Endothelial cell of umbilical vein (primary cell): ENCODE results near the gene BTNL9. TPM values are rescaled to one million over a fixed set of nuclear protein-coding genes. Genes with fewer than 3 reads are reported as not detected.

Experiments used
- BruUV-seq: library from RNA; stranded (reverse); fragments of 400-500 nt; replicated peaks from 2 replicates; lab custom pipeline; 2021; lab: Mats Ljungman, UMichigan
- CTCF ChIA-PET: fragments of 300-600, 350-600 bp; sonication (Branson Sonifier 250); formaldehyde crosslinking; loops from one replicate; lab custom pipeline; 2021; ENCODE audit warnings: antibody characterized with exemption, inconsistent platforms; lab: Charles Lee
- POLR2A ChIA-PET: fragments of 300-600, 350-600 bp; sonication (Branson Sonifier 250); formaldehyde crosslinking; loops from one replicate; lab custom pipeline; 2021; ENCODE audit warnings: antibody characterized with exemption, inconsistent platforms; lab: Charles Lee
- DNase-seq: peaks from one replicate; pipeline ENCODE4 v3.0.0-alpha.2; 2011; ENCODE audit warnings: low read depth, low spot score
- FAIRE-seq: peaks from 2 replicates; lab custom pipeline; 2011; peaks lifted over from hg19 to GRCh38; lab: Jason Lieb, UNC
- H2AFZ ChIP-seq: 2 replicates; pipeline ENCODE4 v1.6.0; 2012; ENCODE audit warnings: low read depth, low read length, control low read depth, inconsistent platforms
- H3K27ac ChIP-seq: 2 replicates; pipeline ENCODE4 v1.5.1; 2011; ENCODE audit warnings: low read depth, mild to moderate bottlenecking, control low read depth, low read length, moderate library complexity; ENCODE audit not compliant: insufficient read depth
- H3K27me3 ChIP-seq, 2 experiments: 2 replicates each; pipeline versions ENCODE4 v1.6.0 to v1.6.1; 2011; ENCODE audit warnings: low read length in 2 of 2, mixed read lengths in 1 of 2; ENCODE audit not compliant: control insufficient read depth in 2 of 2, insufficient read depth in 2 of 2
- H3K36me3 ChIP-seq, 2 experiments: 2 replicates in 1 of 2; 3 replicates in 1 of 2; pipeline ENCODE4 v1.5.1; 2011; ENCODE audit warnings: low read length in 2 of 2, mild to moderate bottlenecking in 1 of 2, moderate library complexity in 1 of 2; ENCODE audit not compliant: control insufficient read depth in 2 of 2, insufficient read depth in 2 of 2; ENCODE audit errors: extremely low read depth in 1 of 2
- H3K4me1 ChIP-seq: 3 replicates; pipeline ENCODE4 v1.5.1; 2011; ENCODE audit warnings: mild to moderate bottlenecking, low read length; ENCODE audit not compliant: control insufficient read depth, insufficient read depth; ENCODE audit errors: extremely low read depth
- H3K4me2 ChIP-seq: 2 replicates; pipeline ENCODE4 v1.6.1; 2011; ENCODE audit warnings: low read length, control low read depth, mixed read lengths; ENCODE audit not compliant: insufficient read depth
- H3K4me3 ChIP-seq, 3 experiments: fragments of 200-600 bp in 1 of 3; sonication (generic), shearing (Covaris generic) in 1 of 3; replicated peaks in 1 of 3; 2 replicates each; pipeline ENCODE4 v1.5.1; 2011 to 2016; ENCODE audit warnings: control low read depth in 3 of 3, low read length in 3 of 3, mild to moderate bottlenecking in 2 of 3, inconsistent platforms in 1 of 3, low read depth in 1 of 3, moderate library complexity in 1 of 3; ENCODE audit not compliant: insufficient read depth in 1 of 3
- H3K79me2 ChIP-seq: 2 replicates; pipeline ENCODE4 v1.6.0; 2012; ENCODE audit warnings: low read length, inconsistent platforms; ENCODE audit not compliant: control insufficient read depth, insufficient read depth
- H3K9ac ChIP-seq: replicated peaks from 2 replicates; pipeline ENCODE3; 2011; ENCODE audit warnings: low read length, control low read depth; ENCODE audit not compliant: insufficient read depth; ENCODE audit errors: extremely low read depth
- H3K9me1 ChIP-seq: replicated peaks from 3 replicates; pipeline ENCODE4 v1.6.0; 2011; ENCODE audit warnings: mild to moderate bottlenecking, low read length; ENCODE audit not compliant: control insufficient read depth, insufficient read depth; ENCODE audit errors: extremely low read depth
- H3K9me3 ChIP-seq: replicated peaks from 2 replicates; pipeline ENCODE4 v1.5.1; 2012; ENCODE audit warnings: low read length, inconsistent platforms; ENCODE audit not compliant: control insufficient read depth, insufficient read depth
- H4K20me1 ChIP-seq: replicated peaks from 2 replicates; pipeline ENCODE3; 2011; ENCODE audit warnings: mild to moderate bottlenecking, low read length; ENCODE audit not compliant: control insufficient read depth, insufficient read depth; ENCODE audit errors: extremely low read depth
- EZH2 ChIP-seq: IDR thresholded peaks from 2 replicates; pipeline ENCODE4 v1.6.1; 2012; ENCODE audit warnings: borderline replicate concordance, low read depth, mild to moderate bottlenecking, moderate library complexity, low read length, inconsistent platforms; ENCODE audit not compliant: severe bottlenecking
- FOS ChIP-seq: IDR thresholded peaks from 2 replicates; pipeline ENCODE4 v1.6.1; 2011; ENCODE audit warnings: mild to moderate bottlenecking, low read length, moderate library complexity, borderline replicate concordance; ENCODE audit not compliant: insufficient read depth
- JUN ChIP-seq: IDR thresholded peaks from 2 replicates; pipeline ENCODE4 v1.6.1; 2011; ENCODE audit warnings: borderline replicate concordance, low read depth; ENCODE audit not compliant: insufficient read length, insufficient read depth
- POLR2A ChIP-seq: IDR thresholded peaks from 2 replicates; pipeline ENCODE4 v1.6.1; 2012; ENCODE audit warnings: low read depth, mild to moderate bottlenecking, control low read depth, low read length
- dilution Hi-C: fragments of 300-500 bp; cut with MboI; formaldehyde crosslinking; loops from one replicate; pipeline ENCODE4 v1.15.0; 2019; ENCODE audit warnings: low sequenced_read_pairs; ENCODE audit not compliant: extremely low pct_ligation_motif_present
- intact Hi-C: fragments of 100-400 bp; cut with micrococcal nuclease; formaldehyde crosslinking; loops from one replicate; pipeline ENCODE4 v1.10.0; 2022
- polyA plus RNA-seq, 4 experiments: library from polyadenylated mRNA; depleted of rRNA in 3 of 4; stranded (reverse) in 3 of 4; unstranded in 1 of 4; fragments of >200 nt; gene quantifications; 2 replicates each; pipeline versions ENCODE4 v1.2.1 to v1.2.3, GENCODE V29; 2011 to 2012; ENCODE audit warnings: missing spikeins in 1 of 4
- total RNA-seq: library from RNA; stranded (reverse); gene quantifications from 2 replicates; pipeline ENCODE4 v1.2.3, GENCODE V29; 2021
- TF ChIP-seq, protein P1 (sequence below): IDR thresholded peaks from 2 replicates; pipeline ENCODE4 v1.6.1; 2011; ENCODE audit not compliant: insufficient read depth, insufficient read length
- TF ChIP-seq, protein P2 (sequence below), 2 donors: IDR thresholded peaks; 1 replicate in 1 of 2; 2 replicates in 1 of 2; pipeline ENCODE4 v1.5.1; 2011; ENCODE audit warnings: low read length in 2 of 2, mild to moderate bottlenecking in 2 of 2, moderate library complexity in 2 of 2, control low read depth in 1 of 2, inconsistent platforms in 1 of 2, low read depth in 1 of 2; ENCODE audit not compliant: insufficient read depth in 1 of 2; ENCODE audit errors: extremely low read depth in 1 of 2

The BTNL9 gene
- total and polyA plus RNA-seq, 2 donors (not counting 3 experiments of a cell fraction or from before 2014, with no cell fraction given), result 0.13 to 0.33 TPM

DNA sequence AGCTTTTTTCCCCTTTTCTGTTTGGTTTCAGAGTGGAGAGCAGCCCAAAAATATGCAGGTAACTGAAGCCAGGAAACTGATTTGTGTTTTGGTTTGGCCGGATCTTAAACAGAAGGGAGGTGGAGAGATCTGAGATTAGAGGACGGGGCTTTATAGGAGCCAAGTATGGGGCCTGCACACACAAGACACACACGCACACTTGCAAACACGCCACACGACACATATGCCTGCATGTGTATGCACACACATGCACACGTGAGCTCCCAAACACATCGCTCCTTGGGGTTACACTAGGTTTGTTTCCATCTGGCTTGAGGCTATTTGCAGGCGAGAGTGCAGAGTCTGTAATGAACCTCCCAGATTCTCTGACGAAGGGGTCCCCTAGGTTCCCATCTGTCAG, 18.3 kb downstream of the BTNL9 start:
- Histone ChIP-seq H3K27me3 (peaks cover 34 to 46% of the 10 kb centered on the region in 2 experiments), H3K36me3 (no peaks in the 10 kb centered on the region), H3K9me3 (no peaks in the 10 kb centered on the region), H3K79me2 (no peaks in the 10 kb centered on the region), H3K27ac (no peak overlapping the region), H3K4me3 (no peak overlapping the region), H4K20me1 (no peaks in the 10 kb centered on the region), H3K4me1 (peaks cover 2% of the 10 kb centered on the region), H3K9ac (no peak overlapping the region), H3K4me2 (no peak overlapping the region), H2AFZ (no peak overlapping the region), H3K9me1 (no peaks in the 10 kb centered on the region)
- BruUV-seq, result no TSS peak
- dilution Hi-C loops, result no loop called here
- CTCF ChIA-PET, result interaction anchor here (1.1 kb wide), 1 partner anchor 11 kb away, joined by 3 read pairs; no protein-coding TSS in a partner anchor
- intact Hi-C loops, result no loop called here
- TF ChIP-seq FOS, result no peak
- no peak for TF ChIP-seq EZH2
- TF ChIP-seq, protein P1, sequence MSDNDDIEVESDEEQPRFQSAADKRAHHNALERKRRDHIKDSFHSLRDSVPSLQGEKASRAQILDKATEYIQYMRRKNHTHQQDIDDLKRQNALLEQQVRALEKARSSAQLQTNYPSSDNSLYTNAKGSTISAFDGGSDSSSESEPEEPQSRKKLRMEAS, result no peak
- TF ChIP-seq JUN, result no peak
- TF ChIP-seq POLR2A, result no peak
- TF ChIP-seq, protein P2, sequence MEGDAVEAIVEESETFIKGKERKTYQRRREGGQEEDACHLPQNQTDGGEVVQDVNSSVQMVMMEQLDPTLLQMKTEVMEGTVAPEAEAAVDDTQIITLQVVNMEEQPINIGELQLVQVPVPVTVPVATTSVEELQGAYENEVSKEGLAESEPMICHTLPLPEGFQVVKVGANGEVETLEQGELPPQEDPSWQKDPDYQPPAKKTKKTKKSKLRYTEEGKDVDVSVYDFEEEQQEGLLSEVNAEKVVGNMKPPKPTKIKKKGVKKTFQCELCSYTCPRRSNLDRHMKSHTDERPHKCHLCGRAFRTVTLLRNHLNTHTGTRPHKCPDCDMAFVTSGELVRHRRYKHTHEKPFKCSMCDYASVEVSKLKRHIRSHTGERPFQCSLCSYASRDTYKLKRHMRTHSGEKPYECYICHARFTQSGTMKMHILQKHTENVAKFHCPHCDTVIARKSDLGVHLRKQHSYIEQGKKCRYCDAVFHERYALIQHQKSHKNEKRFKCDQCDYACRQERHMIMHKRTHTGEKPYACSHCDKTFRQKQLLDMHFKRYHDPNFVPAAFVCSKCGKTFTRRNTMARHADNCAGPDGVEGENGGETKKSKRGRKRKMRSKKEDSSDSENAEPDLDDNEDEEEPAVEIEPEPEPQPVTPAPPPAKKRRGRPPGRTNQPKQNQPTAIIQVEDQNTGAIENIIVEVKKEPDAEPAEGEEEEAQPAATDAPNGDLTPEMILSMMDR (IDR thresholded peaks at IDR 0.05; ENCODE audit: extremely low read depth in 1 of 2, insufficient read depth in 1 of 2, low read depth in 1 of 2, low read length in 2 of 2), result no peak
- POLR2A ChIA-PET, result no interaction called here
- DNase-seq, result no peak
- FAIRE-seq, result no peak
